Measurements from ENCODE around the gene SPN. TPM values are rescaled to one million over a fixed set of nuclear protein-coding genes. Genes with fewer than 3 reads are reported as not detected.

The SPN gene
- total RNA-seq, 2 experiments from 2014 or later = 45.7 to 48.3 TPM

DNA sequence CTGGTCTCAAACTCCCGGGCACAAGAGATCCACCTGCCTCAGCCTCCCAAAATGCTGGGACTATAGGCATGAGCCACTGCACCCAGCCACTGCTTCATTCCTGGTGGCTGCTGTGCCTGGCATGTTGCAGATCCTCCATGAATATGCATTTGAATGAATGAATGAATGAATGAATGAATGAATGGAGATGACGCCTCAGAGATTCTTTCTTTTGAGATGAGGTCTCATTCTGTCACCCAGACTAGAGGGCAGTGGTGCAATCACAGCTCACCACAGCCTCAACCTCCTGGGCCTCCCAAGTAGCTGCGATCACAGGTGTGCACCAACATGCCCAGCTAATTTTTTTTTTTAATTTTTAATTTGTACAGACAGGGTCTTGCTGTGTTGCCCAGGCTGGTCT, 5.2 kb downstream of the SPN start:
- no peak overlapping the region for H3K4me3 Mint-ChIP-seq
- ChIA-PET POLR2A (no interaction called here), CTCF (no interaction called here)
- H3K4me3 ChIP-seq (ENCODE audit: low read length) = no peak overlapping the region
- H3K4me1 ChIP-seq (ENCODE audit: insufficient read depth, low read length) = peaks cover 61% of the 10 kb centered on the region
- H3K36me3 ChIP-seq (ENCODE audit: insufficient read depth, low read length) = peaks cover 29% of the 10 kb centered on the region
- no peaks in the 10 kb centered on the region for H3K27me3 ChIP-seq (ENCODE audit: control insufficient read depth in 1 of 2, insufficient read depth in 2 of 2, low read length in 2 of 2)
- peaks cover 56% of the 10 kb centered on the region for H3K36me3 Mint-ChIP-seq (ENCODE audit: low read depth)
- ATAC-seq (ENCODE audit: poor library complexity) (no peak), DNase-seq (no peak)
- H3K27ac Mint-ChIP-seq = peak overlapping the region; percentile 95
- H3K27me3 Mint-ChIP-seq = no peaks in the 10 kb centered on the region
- no peak overlapping the region for H3K27ac ChIP-seq (ENCODE audit: low read depth in 1 of 2, low read length in 2 of 2)
- no peaks in the 10 kb centered on the region for H3K9me3 Mint-ChIP-seq
- intact Hi-C loops (cut with DNase I, micrococcal nuclease) = loop anchor here in 1 of 2 experiments (10.0 kb wide), 1 partner anchor 53 kb away; no protein-coding TSS in a partner anchor
- H3K9me3 ChIP-seq (ENCODE audit: control insufficient read depth in 1 of 2, insufficient read depth in 1 of 2, low read length in 2 of 2) = no peaks in the 10 kb centered on the region
- peaks cover 42% of the 10 kb centered on the region for H3K4me1 Mint-ChIP-seq (ENCODE audit: low read depth)
- TF ChIP-seq, protein P1, sequence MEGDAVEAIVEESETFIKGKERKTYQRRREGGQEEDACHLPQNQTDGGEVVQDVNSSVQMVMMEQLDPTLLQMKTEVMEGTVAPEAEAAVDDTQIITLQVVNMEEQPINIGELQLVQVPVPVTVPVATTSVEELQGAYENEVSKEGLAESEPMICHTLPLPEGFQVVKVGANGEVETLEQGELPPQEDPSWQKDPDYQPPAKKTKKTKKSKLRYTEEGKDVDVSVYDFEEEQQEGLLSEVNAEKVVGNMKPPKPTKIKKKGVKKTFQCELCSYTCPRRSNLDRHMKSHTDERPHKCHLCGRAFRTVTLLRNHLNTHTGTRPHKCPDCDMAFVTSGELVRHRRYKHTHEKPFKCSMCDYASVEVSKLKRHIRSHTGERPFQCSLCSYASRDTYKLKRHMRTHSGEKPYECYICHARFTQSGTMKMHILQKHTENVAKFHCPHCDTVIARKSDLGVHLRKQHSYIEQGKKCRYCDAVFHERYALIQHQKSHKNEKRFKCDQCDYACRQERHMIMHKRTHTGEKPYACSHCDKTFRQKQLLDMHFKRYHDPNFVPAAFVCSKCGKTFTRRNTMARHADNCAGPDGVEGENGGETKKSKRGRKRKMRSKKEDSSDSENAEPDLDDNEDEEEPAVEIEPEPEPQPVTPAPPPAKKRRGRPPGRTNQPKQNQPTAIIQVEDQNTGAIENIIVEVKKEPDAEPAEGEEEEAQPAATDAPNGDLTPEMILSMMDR (IDR thresholded peaks at IDR 0.05) = no peak

DNA sequence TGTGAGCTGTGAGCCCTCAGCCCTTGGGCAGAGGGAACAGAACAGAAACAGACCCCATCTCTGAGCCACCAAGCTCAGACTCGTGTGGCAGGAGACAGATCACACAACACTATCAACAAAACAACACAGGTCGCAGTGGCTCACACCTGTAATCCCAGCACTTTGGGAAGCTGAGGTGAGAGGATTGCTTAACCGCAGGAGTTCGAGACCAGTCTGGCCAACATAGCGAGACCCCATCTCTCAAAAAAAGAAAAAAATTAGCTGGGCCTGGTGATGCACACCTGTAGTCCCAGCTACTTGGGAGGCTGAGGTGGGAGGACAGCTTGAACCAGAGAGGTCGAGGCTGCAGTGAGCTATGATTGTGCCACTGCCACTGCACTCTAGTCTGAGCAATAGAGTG, 10.5 kb downstream of the SPN start:
- TF ChIP-seq, protein P1 (IDR thresholded peaks at IDR 0.05) = no peak
- Histone ChIP-seq H3K9me3 (ENCODE audit: control insufficient read depth in 1 of 2, insufficient read depth in 1 of 2, low read length in 2 of 2) (no peaks in the 10 kb centered on the region), H3K4me3 (ENCODE audit: low read length) (no peak overlapping the region), H3K36me3 (ENCODE audit: insufficient read depth, low read length) (peaks cover 7% of the 10 kb centered on the region), H3K27ac (ENCODE audit: low read depth in 1 of 2, low read length in 2 of 2) (peak overlapping the region in 1 of 2 donors; percentile 7), H3K4me1 (ENCODE audit: insufficient read depth, low read length) (peaks cover 14% of the 10 kb centered on the region), H3K27me3 (ENCODE audit: control insufficient read depth in 1 of 2, insufficient read depth in 2 of 2, low read length in 2 of 2) (no peaks in the 10 kb centered on the region)
- intact Hi-C loops (cut with DNase I, micrococcal nuclease) = no loop called here
- ATAC-seq (ENCODE audit: poor library complexity) (no peak), DNase-seq (no peak)
- Mint-ChIP-seq H3K36me3 (ENCODE audit: low read depth) (peaks cover 10% of the 10 kb centered on the region), H3K4me3 (no peak overlapping the region), H3K9me3 (no peaks in the 10 kb centered on the region), H3K27me3 (no peaks in the 10 kb centered on the region), H3K4me1 (ENCODE audit: low read depth) (peaks cover 9% of the 10 kb centered on the region), H3K27ac (peak overlapping the region; percentile 66)
- ChIA-PET CTCF (interaction anchor here (0.7 kb wide), 1 partner anchor 73 kb away, joined by 3 read pairs; the partner anchor contains the start of gene C16orf54), POLR2A (interaction anchor here (0.8 kb wide), 1 partner anchor 31 kb away, joined by 4 read pairs; no protein-coding TSS in a partner anchor)

DNA sequence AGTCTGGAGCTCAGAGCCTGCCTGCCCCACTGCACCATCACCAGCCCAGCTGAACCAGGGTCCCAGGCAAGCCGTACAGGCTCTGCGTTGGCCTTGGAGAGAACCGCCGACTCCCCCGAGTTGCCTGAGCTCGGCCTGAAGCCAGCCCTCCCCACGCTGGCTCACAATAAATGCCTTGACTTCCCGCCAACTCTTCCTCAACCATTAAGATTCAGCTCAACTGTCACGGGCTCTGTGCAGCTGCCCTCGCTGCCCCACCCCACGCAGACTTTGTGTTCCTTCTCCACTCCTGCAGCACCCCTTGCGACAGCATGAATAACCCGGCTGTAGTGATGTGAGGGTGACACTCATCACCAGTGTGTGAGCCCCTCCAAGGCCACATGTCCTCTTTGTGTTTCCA, 11.1 kb downstream of the SPN start:
- peaks cover 12% of the 10 kb centered on the region for H3K4me1 Mint-ChIP-seq (ENCODE audit: low read depth)
- no peak for ATAC-seq (ENCODE audit: poor library complexity)

More for the DNA sequence above, 11.1 kb downstream of the SPN start:
- H3K9me3 ChIP-seq (ENCODE audit: control insufficient read depth in 1 of 2, insufficient read depth in 1 of 2, low read length in 2 of 2) = no peaks in the 10 kb centered on the region
- TF ChIP-seq, protein P1 (IDR thresholded peaks at IDR 0.05) = no peak
- ChIA-PET CTCF (interaction anchor here (0.7 kb wide), 1 partner anchor 72 kb away, joined by 3 read pairs; the partner anchor contains the start of gene C16orf54), POLR2A (interaction anchor here (0.8 to 1.3 kb wide), 2 partner anchors 9 to 31 kb away, joined by 3 to 4 read pairs; no protein-coding TSS in a partner anchor)
- H3K36me3 Mint-ChIP-seq (ENCODE audit: low read depth) = peaks cover 10% of the 10 kb centered on the region
- no peaks in the 10 kb centered on the region for H3K27me3 Mint-ChIP-seq
- H3K4me3 Mint-ChIP-seq = no peak overlapping the region
- H3K9me3 Mint-ChIP-seq = no peaks in the 10 kb centered on the region
- H3K4me3 ChIP-seq (ENCODE audit: low read length) = no peak overlapping the region
- DNase-seq = peak in 2 of 14 experiments; percentile 35 to 49
- H3K27ac ChIP-seq (ENCODE audit: low read depth in 1 of 2, low read length in 2 of 2) = peak overlapping the region in 1 of 2 donors; percentile 7
- H3K27ac Mint-ChIP-seq = peak overlapping the region; percentile 74
- intact Hi-C loops (cut with DNase I, micrococcal nuclease) = no loop called here
- H3K36me3 ChIP-seq (ENCODE audit: insufficient read depth, low read length) = peaks cover 4% of the 10 kb centered on the region
- no peaks in the 10 kb centered on the region for H3K27me3 ChIP-seq (ENCODE audit: control insufficient read depth in 1 of 2, insufficient read depth in 2 of 2, low read length in 2 of 2)
- H3K4me1 ChIP-seq (ENCODE audit: insufficient read depth, low read length) = peaks cover 15% of the 10 kb centered on the region
